Measurements from ENCODE around the gene LGALS14. TPM values are rescaled to one million over a fixed set of nuclear protein-coding genes. Genes with fewer than 3 reads are reported as not detected.

The LGALS14 gene
- total RNA-seq, 1 experiment from 2014 or later = not detected

Other genes with a start within 250 kb of the LGALS14 start
- 166 and 218 TPM in 2 replicates for gene TIMM50, start 223.6 kb upstream of the LGALS14 start, total RNA-seq (2014; rRNA removed; shearing (Covaris generic); ENCODE audit: low replicate concordance)
- gene DLL3, start 205.5 kb upstream of the LGALS14 start, total RNA-seq (2014; rRNA removed; shearing (Covaris generic); ENCODE audit: low replicate concordance) = 1.7 and 5.6 TPM in 2 replicates
- not detected in 2 replicates for gene SELENOV, start 189.3 kb upstream of the LGALS14 start, total RNA-seq (2014; rRNA removed; shearing (Covaris generic); ENCODE audit: low replicate concordance)
- 4.0 and 5.5 TPM in 2 replicates for gene EID2B, start 171.6 kb upstream of the LGALS14 start, total RNA-seq (2014; rRNA removed; shearing (Covaris generic); ENCODE audit: low replicate concordance)
- gene EID2, start 164.3 kb upstream of the LGALS14 start, total RNA-seq (2014; rRNA removed; shearing (Covaris generic); ENCODE audit: low replicate concordance) = 15.3 and 17.5 TPM in 2 replicates
- gene LGALS13, start 102.0 kb upstream of the LGALS14 start, total RNA-seq (2014; rRNA removed; shearing (Covaris generic); ENCODE audit: low replicate concordance) = not detected in 2 replicates
- gene LGALS16, start 48.6 kb upstream of the LGALS14 start, total RNA-seq (2014; rRNA removed; shearing (Covaris generic); ENCODE audit: low replicate concordance) = not detected in 2 replicates
- not detected in 2 replicates for gene CLC, start 33.5 kb downstream of the LGALS14 start, total RNA-seq (2014; rRNA removed; shearing (Covaris generic); ENCODE audit: low replicate concordance)
- gene LEUTX, start 74.4 kb downstream of the LGALS14 start, total RNA-seq (2014; rRNA removed; shearing (Covaris generic); ENCODE audit: low replicate concordance) = not detected in 2 replicates
- 0.30 and 0.81 TPM in 2 replicates for gene DYRK1B, start 129.7 kb downstream of the LGALS14 start, total RNA-seq (2014; rRNA removed; shearing (Covaris generic); ENCODE audit: low replicate concordance)
- 496 and 588 TPM in 2 replicates for gene FBL, start 141.9 kb downstream of the LGALS14 start, total RNA-seq (2014; rRNA removed; shearing (Covaris generic); ENCODE audit: low replicate concordance)
- gene FCGBP, start 230.2 kb downstream of the LGALS14 start, total RNA-seq (2014; rRNA removed; shearing (Covaris generic); ENCODE audit: low replicate concordance) = 1.4 TPM in 1 of 2 replicates, not detected in the other

All from MG63 (cell line).